ENCODE results near the gene RNF113B. TPM values are rescaled to one million over a fixed set of nuclear protein-coding genes. Genes with fewer than 3 reads are reported as not detected.

RNF113B gene
- total RNA-seq, 1 donor from 2014 or later, result not detected

GRCh38 chr13:98222816-98223215, 45.7 kb upstream of the RNF113B start:
- TF ChIP-seq CTCF (IDR thresholded peaks at IDR 0.05), result no peak
- Mint-ChIP-seq H3K27me3 (ENCODE audit: low read depth) (no peaks in the 10 kb centered on the region), H3K4me1 (ENCODE audit: low read depth) (peaks cover 81% of the 10 kb centered on the region), H3K4me3 (ENCODE audit: unreplicated experiment) (no peak overlapping the region), H3K9me3 (ENCODE audit: low read depth) (no peaks in the 10 kb centered on the region), H3K36me3 (ENCODE audit: low read depth) (peaks cover 11% of the 10 kb centered on the region), H3K27ac (ENCODE audit: unreplicated experiment) (peak overlapping the region; percentile 65)
- DNase-seq (ENCODE audit: low spot score), result no peak

GRCh38 chr13:98222081-98222554, 45.0 kb upstream of the RNF113B start:
- H3K36me3 Mint-ChIP-seq (ENCODE audit: low read depth), result peaks cover 11% of the 10 kb centered on the region
- H3K4me1 Mint-ChIP-seq (ENCODE audit: low read depth), result peaks cover 80% of the 10 kb centered on the region

GRCh38 chr13:98221234-98221633, 44.2 kb upstream of the RNF113B start:
- TF ChIP-seq CTCF (IDR thresholded peaks at IDR 0.05), result no peak
- no peak for DNase-seq (ENCODE audit: low spot score)
- H3K4me3 Mint-ChIP-seq (ENCODE audit: unreplicated experiment), result no peak overlapping the region
- H3K4me1 Mint-ChIP-seq (ENCODE audit: low read depth), result peaks cover 80% of the 10 kb centered on the region
- H3K27me3 Mint-ChIP-seq (ENCODE audit: low read depth), result no peaks in the 10 kb centered on the region
- H3K9me3 Mint-ChIP-seq (ENCODE audit: low read depth), result no peaks in the 10 kb centered on the region
- H3K27ac Mint-ChIP-seq (ENCODE audit: unreplicated experiment), result peak overlapping the region; percentile 89
- peaks cover 8% of the 10 kb centered on the region for H3K36me3 Mint-ChIP-seq (ENCODE audit: low read depth)

More at GRCh38 chr13:98222081-98222554, 45.0 kb upstream of the RNF113B start:
- H3K4me3 Mint-ChIP-seq (ENCODE audit: unreplicated experiment), result no peak overlapping the region
- no peak for DNase-seq (ENCODE audit: low spot score)
- H3K27me3 Mint-ChIP-seq (ENCODE audit: low read depth), result no peaks in the 10 kb centered on the region
- H3K9me3 Mint-ChIP-seq (ENCODE audit: low read depth), result no peaks in the 10 kb centered on the region
- peak overlapping the region; percentile 65 for H3K27ac Mint-ChIP-seq (ENCODE audit: unreplicated experiment)
- TF ChIP-seq CTCF (IDR thresholded peaks at IDR 0.05), result no peak

GRCh38 chr13:98220271-98220791, 43.3 kb upstream of the RNF113B start:
- H3K4me1 Mint-ChIP-seq (ENCODE audit: low read depth), result peaks cover 88% of the 10 kb centered on the region
- no peaks in the 10 kb centered on the region for H3K9me3 Mint-ChIP-seq (ENCODE audit: low read depth)
- H3K4me3 Mint-ChIP-seq (ENCODE audit: unreplicated experiment), result no peak overlapping the region
- TF ChIP-seq CTCF (IDR thresholded peaks at IDR 0.05), result no peak
- H3K36me3 Mint-ChIP-seq (ENCODE audit: low read depth), result peaks cover 10% of the 10 kb centered on the region
- no peaks in the 10 kb centered on the region for H3K27me3 Mint-ChIP-seq (ENCODE audit: low read depth)
- DNase-seq (ENCODE audit: low spot score), result no peak
- H3K27ac Mint-ChIP-seq (ENCODE audit: unreplicated experiment), result peak overlapping the region; percentile 89

- H3K4me1 Mint-ChIP-seq (ENCODE audit: low read depth), result peaks cover 92% of the 10 kb centered on the region
- no peaks in the 10 kb centered on the region for H3K9me3 Mint-ChIP-seq (ENCODE audit: low read depth)
- DNase-seq (ENCODE audit: low spot score), result no peak
- no peak overlapping the region for H3K4me3 Mint-ChIP-seq (ENCODE audit: unreplicated experiment)
- H3K27ac Mint-ChIP-seq (ENCODE audit: unreplicated experiment), result peak overlapping the region; percentile 89
- no peaks in the 10 kb centered on the region for H3K27me3 Mint-ChIP-seq (ENCODE audit: low read depth)
- H3K36me3 Mint-ChIP-seq (ENCODE audit: low read depth), result peaks cover 7% of the 10 kb centered on the region
- TF ChIP-seq CTCF (IDR thresholded peaks at IDR 0.05), result no peak
Measured at GRCh38 chr13:98219685-98220084, 42.6 kb upstream of the RNF113B start.
